OCI-LY1 (cell line): ENCODE data around the gene SLC2A9.

ENCODE experiments used
- H2AFZ ChIP-seq: fragments of 200-600 bp; sonication (generic), shearing (Covaris generic); 2 replicates; pipeline ENCODE4 v1.6.0; 2014; ENCODE audit warnings: antibody characterized with exemption, mild to moderate bottlenecking, low read length
- H3F3A ChIP-seq: fragments of 200-600 bp; sonication (generic), shearing (Covaris generic); 2 replicates; pipeline ENCODE4 v1.6.0; 2014; ENCODE audit warnings: mild to moderate bottlenecking, antibody characterized with exemption, low read length, moderate library complexity; ENCODE audit not compliant: insufficient read depth
- H3K27ac ChIP-seq: fragments of 200-600 bp; sonication (generic); 2 replicates; pipeline ENCODE4 v1.5.1; 2014; ENCODE audit warnings: low read length, mixed run types, mild to moderate bottlenecking, low read depth; ENCODE audit not compliant: poor library complexity, severe bottlenecking
- H3K27me3 ChIP-seq: fragments of 200-600 bp; sonication (generic); 2 replicates; pipeline ENCODE4 v1.6.0; 2014; ENCODE audit warnings: antibody characterized with exemption, mild to moderate bottlenecking, low read length, moderate library complexity; ENCODE audit not compliant: insufficient read depth
- H3K36me3 ChIP-seq: fragments of 200-600 bp; sonication (generic); 2 replicates; pipeline ENCODE4 v1.6.1; 2014; ENCODE audit warnings: mild to moderate bottlenecking, antibody characterized with exemption, low read length, moderate library complexity, mixed read lengths; ENCODE audit not compliant: insufficient read depth
- H3K4me1 ChIP-seq: fragments of 200-600 bp; sonication (generic); 2 replicates; pipeline ENCODE4 v1.5.1; 2014; ENCODE audit warnings: mild to moderate bottlenecking, low read length, moderate library complexity; ENCODE audit not compliant: insufficient read depth, severe bottlenecking
- H3K4me2 ChIP-seq: fragments of 200-600 bp; sonication (generic), shearing (Covaris generic); 2 replicates; pipeline ENCODE4 v1.6.1; 2014; ENCODE audit warnings: low read length
- H3K4me3 ChIP-seq: fragments of 200-600 bp; sonication (generic); 2 replicates; pipeline ENCODE4 v1.5.1; 2014; ENCODE audit warnings: low read length, low read depth, mild to moderate bottlenecking, mixed read lengths; ENCODE audit not compliant: poor library complexity, severe bottlenecking
- H3K79me2 ChIP-seq: fragments of 200-600 bp; shearing (Covaris generic); 2 replicates; pipeline ENCODE4 v1.6.1; 2016; ENCODE audit warnings: mixed run types, low read length, mixed read lengths; ENCODE audit not compliant: insufficient read depth
- H3K9ac ChIP-seq: fragments of 200-600 bp; sonication (generic), shearing (Covaris generic); 2 replicates; pipeline ENCODE4 v1.6.1; 2014; ENCODE audit warnings: mild to moderate bottlenecking, low read length, mixed read lengths
- H3K9me2 ChIP-seq: fragments of 200-600 bp; sonication (generic), shearing (Covaris generic); 2 replicates; pipeline ENCODE4 v1.6.1; 2014; ENCODE audit warnings: low read depth, mild to moderate bottlenecking, low read length, mixed read lengths
- H3K9me3 ChIP-seq: fragments of 200-600 bp; shearing (Covaris generic); 2 replicates; pipeline ENCODE4 v1.6.1; 2014; ENCODE audit warnings: low read length, mixed read lengths
- H4K20me1 ChIP-seq: fragments of 200-600 bp; sonication (generic), shearing (Covaris generic); 2 replicates; pipeline ENCODE4 v1.6.0; 2016; ENCODE audit warnings: mild to moderate bottlenecking, low read length; ENCODE audit not compliant: insufficient read depth
- CTCF ChIP-seq: fragments of 200-600 bp; sonication (generic), shearing (Covaris generic); IDR thresholded peaks from 2 replicates; pipeline ENCODE4 v1.5.1; 2017; ENCODE audit warnings: mild to moderate bottlenecking, antibody characterized with exemption, low read length, moderate library complexity, mixed read lengths
- EZH2 ChIP-seq: fragments of 200-600 bp; sonication (generic), shearing (Covaris generic); IDR thresholded peaks from 2 replicates; pipeline ENCODE4 v1.8.0; 2017; ENCODE audit warnings: borderline replicate concordance, mixed run types, mild to moderate bottlenecking, antibody characterized with exemption, low read length, moderate library complexity, mixed read lengths

Gene SLC2A9

GRCh38 chr4:9893329-9894108 lies 127.8 kb downstream of the SLC2A9 start:
- no peak overlapping the region for H2AFZ ChIP-seq
- no peaks in the 10 kb centered on the region for H3K9me2 ChIP-seq
- H3F3A ChIP-seq, result no peaks in the 10 kb centered on the region
- H4K20me1 ChIP-seq, result no peaks in the 10 kb centered on the region
- H3K27ac ChIP-seq, result no peak overlapping the region
- no peaks in the 10 kb centered on the region for H3K9me3 ChIP-seq
- no peaks in the 10 kb centered on the region for H3K79me2 ChIP-seq
- H3K9ac ChIP-seq, result no peak overlapping the region
- H3K4me2 ChIP-seq, result no peak overlapping the region
- no peaks in the 10 kb centered on the region for H3K36me3 ChIP-seq
- H3K4me1 ChIP-seq, result no peaks in the 10 kb centered on the region
- TF ChIP-seq CTCF (no peak), EZH2 (no peak)
- H3K27me3 ChIP-seq, result no peaks in the 10 kb centered on the region
- H3K4me3 ChIP-seq, result no peak overlapping the region

GRCh38 chr4:9891740-9892139 lies 129.6 kb downstream of the SLC2A9 start:
- no peaks in the 10 kb centered on the region for H3K9me2 ChIP-seq
- H3K27me3 ChIP-seq, result no peaks in the 10 kb centered on the region
- no peak overlapping the region for H3K4me3 ChIP-seq
- H3K4me1 ChIP-seq, result no peaks in the 10 kb centered on the region
- TF ChIP-seq EZH2, result no peak
- no peak for TF ChIP-seq CTCF
- no peak overlapping the region for H3K9ac ChIP-seq
- no peak overlapping the region for H3K27ac ChIP-seq
- H3K79me2 ChIP-seq, result no peaks in the 10 kb centered on the region
- no peaks in the 10 kb centered on the region for H3K9me3 ChIP-seq
- H2AFZ ChIP-seq, result no peak overlapping the region
- no peak overlapping the region for H3K4me2 ChIP-seq
- H4K20me1 ChIP-seq, result no peaks in the 10 kb centered on the region
- H3K36me3 ChIP-seq, result no peaks in the 10 kb centered on the region
- no peaks in the 10 kb centered on the region for H3F3A ChIP-seq

- TF ChIP-seq CTCF, result no peak
- Histone ChIP-seq H3K4me2 (no peak overlapping the region), H3K27ac (no peak overlapping the region), H3K4me3 (no peak overlapping the region), H3K27me3 (no peaks in the 10 kb centered on the region), H2AFZ (no peak overlapping the region), H3K9me3 (no peaks in the 10 kb centered on the region), H3K79me2 (no peaks in the 10 kb centered on the region), H3K9me2 (no peaks in the 10 kb centered on the region), H3K4me1 (no peaks in the 10 kb centered on the region), H3K9ac (no peak overlapping the region), H3F3A (no peaks in the 10 kb centered on the region), H4K20me1 (no peaks in the 10 kb centered on the region), H3K36me3 (no peaks in the 10 kb centered on the region)
Observed at GRCh38 chr4:9891056-9891455, 130.2 kb downstream of the SLC2A9 start.
